SHP77 treated with DMSO at 0.1 percent for 48 hours (cell line): ENCODE results near the gene THSD4.

Experiments used
- DNase-seq: peaks from one replicate; lab custom pipeline; 2025; lab: John Stamatoyannopoulos, UW

Gene THSD4

DNA sequence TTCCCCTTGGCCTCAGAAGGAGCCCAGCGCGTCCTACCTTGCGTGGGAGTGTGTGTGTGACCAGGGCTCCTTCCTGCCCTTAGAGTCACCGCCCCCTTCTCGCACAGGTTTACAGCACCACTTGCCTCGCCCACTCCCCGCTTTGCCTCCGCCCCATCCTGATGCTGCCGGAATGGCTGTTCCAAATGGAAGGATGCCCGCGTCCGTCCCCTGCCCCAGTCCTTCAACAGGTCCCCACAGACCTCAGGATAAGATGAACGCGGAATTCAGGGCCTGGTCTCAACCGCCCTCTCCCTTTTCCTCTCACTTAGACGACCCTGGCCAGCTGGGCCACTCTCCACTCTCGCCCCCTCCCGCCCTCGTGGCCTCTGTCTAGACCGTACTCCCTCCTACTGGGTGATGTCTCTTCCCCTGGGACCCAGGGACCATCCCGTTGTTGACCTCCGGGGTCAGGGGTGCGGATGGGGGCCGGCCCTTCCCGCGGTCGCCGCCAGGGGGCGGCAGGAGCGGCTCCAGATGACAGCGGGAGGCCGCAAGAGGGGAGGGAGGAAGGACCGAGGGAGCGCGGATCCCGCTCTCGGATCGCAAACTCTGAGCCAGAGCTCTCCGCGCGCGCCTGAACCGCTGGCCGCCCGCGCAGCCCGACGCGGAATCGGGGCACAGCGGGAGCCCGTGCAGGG is at the start of gene THSD4:
Gene THSD4, plus strand, starts transcription at position 585 of the 680 bp plus-strand sequence.
- no peak for DNase-seq

- no peak for DNase-seq
Observed at GRCh38 chr15:71066983-71067382, 48.3 kb upstream of the THSD4 start.

DNA sequence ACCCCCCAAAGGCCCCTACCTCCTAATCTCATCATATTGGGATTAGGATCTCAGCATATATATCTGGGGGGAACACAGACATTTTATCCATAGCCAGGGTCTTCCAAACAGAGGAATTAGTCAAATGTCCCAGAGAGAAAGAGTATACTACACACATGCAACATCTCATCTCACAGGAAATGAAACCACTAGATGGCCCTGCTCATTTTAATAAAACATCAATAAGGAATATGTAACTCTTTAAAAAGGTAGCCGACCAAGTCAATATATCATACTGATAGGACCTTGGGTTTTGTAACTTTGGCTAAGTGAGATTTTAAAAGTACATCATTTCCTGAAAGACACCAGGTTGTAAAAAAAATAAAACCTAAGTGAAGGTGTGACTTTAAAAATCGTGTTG is 45.6 kb upstream of the THSD4 start:
- DNase-seq: no peak

DNA sequence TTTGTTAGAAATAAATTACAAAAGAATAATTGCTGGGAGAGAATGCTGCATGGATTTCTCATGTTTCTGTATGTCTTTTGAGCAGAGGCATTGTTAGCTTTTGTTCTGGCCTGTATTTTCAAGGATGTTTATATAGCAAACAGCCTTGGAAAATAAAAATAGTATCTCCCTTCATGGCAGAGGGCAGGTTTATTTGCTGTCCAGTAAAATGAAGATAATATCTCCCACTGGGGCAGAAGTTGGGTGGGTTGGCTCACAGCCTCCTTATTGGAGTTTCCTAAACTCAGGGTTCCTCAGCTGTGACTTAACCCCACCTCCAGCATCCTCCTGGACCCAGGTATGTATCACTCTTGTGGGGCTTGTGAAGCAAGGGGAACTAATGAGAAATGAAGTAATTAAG is 43.7 kb upstream of the THSD4 start:
- no peak for DNase-seq

- DNase-seq: no peak
Observed at GRCh38 chr15:71072423-71072822, 42.8 kb upstream of the THSD4 start.

DNA sequence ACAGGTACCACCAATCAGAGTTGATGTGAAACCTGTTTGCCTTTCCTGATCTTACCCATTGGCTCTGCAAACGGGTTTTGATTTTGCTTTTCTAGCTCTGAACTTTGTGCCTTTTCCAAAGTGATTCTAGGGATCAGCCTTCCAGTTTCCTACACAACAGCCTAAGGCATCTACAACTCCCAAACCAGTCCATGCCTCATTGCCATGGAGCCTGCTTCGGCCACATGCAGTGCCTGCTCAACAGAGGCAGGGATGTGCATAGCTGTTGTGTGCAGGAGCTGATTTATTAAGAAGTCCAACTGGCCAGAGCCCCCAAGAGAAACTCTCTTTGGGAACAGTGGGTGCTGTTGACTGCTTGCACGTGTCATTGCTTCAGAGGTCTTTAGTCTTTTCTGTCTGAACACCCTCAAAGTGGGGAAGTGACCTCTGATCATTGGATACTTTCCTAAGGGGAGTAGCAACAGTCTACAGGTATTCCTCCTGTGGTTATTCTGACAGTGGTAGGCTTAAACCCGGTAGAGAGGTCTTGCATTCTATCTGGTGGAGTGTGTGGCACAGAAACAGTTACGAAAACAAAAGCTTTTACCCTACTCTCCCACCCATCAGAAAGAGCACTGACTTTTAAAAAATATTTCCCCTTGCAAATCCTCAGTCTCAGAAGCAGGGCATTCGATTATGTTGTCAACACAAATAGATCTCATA is 36.6 kb upstream of the THSD4 start:
- no peak for DNase-seq

GRCh38 chr15:71079208-71080044 is 35.8 kb upstream of the THSD4 start:
- no peak for DNase-seq

DNA sequence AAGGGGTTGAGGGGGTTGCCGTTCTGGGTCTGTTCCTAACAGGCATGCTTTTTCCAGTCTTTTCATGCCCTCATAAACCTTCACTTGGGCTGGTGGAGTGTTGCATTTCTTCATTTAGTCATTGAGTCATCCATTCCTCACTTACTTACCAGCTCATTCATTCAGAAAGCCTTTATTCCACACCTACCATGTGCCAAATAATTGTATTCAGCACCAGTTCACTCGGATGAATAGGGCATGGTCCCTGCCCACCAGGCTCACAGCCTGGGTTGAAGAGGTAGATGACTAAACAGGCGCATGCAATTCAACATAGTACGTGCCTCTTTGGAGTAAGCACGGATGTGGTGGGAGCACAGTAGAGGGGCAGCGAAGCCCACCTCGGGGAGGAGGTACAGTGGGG is 35.1 kb upstream of the THSD4 start:
- no peak for DNase-seq

- no peak for DNase-seq
Observed at GRCh38 chr15:71080705-71081104, 34.6 kb upstream of the THSD4 start.

GRCh38 chr15:71082803-71083202 is 32.5 kb upstream of the THSD4 start:
- no peak for DNase-seq

DNA sequence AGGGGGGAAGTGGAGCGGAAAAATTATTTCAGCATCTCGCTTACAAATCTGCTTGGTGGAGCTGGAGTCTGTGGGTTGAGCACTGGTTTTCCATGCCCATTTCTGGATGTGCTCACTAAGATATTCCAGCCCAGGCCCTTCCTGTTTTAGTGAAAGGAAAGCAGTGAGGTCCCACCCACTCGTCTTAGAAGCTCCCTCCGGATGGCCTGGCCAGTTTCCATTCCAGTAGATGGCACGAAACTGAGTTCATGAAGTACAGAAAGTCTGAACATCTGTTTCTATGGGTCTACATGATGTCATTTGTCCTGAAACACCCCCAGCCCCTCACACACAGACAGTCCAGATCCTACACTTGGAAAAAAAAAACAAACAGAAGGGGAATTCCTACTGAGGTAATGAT is 31.9 kb upstream of the THSD4 start:
- no peak for DNase-seq

DNA sequence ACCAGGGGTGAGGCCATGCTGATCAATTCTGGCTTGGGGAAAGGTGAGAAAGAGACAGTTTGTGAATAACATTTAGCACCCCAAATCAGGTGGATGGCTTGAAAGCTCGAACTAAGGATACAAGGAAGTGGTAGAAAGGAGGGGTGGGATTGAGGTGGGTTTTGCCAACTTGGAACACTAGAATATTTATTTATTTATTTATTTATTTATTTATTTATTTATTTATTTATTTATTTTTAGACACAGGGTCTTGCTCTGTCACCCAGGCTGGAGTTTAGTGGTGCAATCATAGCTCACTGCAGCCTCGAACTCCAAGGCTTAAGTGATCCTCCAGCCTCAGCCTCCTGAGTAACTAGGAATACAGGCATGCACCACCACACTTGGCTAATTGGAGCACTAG is 31.0 kb upstream of the THSD4 start:
- no peak for DNase-seq

DNA sequence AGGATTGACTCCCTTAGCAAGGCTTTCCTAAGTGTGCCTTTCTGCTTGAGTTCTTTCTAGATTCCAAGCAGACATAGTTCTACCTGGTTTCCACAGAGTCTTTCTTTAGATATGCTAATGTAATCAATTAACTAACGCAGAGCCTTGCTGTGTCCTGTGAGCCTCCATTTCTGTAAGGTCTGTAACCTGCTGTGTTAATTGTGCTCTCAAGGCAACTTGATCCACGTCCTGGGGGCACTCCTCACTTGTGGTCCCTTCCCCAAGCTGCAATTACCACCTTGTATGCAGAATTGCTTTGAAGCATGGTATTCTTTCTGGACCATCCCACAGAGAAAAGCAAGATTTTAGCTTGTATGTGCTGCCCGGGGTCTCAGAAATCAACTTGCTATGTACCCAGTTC is 29.5 kb upstream of the THSD4 start:
- no peak for DNase-seq

DNA sequence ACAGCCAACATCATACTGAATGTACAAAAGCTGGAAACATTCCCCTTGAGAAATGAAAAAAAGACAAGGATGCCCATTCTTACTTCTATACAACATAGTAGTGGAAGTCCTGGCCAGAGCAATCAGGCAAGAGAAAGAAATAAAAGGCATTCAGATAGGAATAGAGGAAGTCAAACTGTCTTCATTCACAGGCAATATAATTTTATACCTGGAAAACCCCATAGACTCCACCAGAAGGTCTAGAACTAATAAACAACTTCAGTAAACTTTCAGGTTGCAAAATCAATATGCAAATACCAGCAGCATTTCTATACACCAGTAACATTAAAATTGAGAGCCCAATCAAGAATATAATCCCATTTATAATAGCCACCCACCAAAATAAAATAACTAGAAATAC is 27.1 kb upstream of the THSD4 start:
- no peak for DNase-seq

- DNase-seq: no peak
Observed at GRCh38 chr15:71088683-71089082, 26.6 kb upstream of the THSD4 start.

GRCh38 chr15:71089801-71090200 is 25.5 kb upstream of the THSD4 start:
- no peak for DNase-seq

- DNase-seq: no peak
Observed at GRCh38 chr15:71091601-71092000, 23.7 kb upstream of the THSD4 start.

- no peak for DNase-seq
Observed at GRCh38 chr15:71092056-71092600, 23.1 kb upstream of the THSD4 start.

- DNase-seq: no peak
Observed at GRCh38 chr15:71093054-71094024, 21.9 kb upstream of the THSD4 start.

GRCh38 chr15:71094137-71094536 is 21.1 kb upstream of the THSD4 start:
- DNase-seq: no peak

DNA sequence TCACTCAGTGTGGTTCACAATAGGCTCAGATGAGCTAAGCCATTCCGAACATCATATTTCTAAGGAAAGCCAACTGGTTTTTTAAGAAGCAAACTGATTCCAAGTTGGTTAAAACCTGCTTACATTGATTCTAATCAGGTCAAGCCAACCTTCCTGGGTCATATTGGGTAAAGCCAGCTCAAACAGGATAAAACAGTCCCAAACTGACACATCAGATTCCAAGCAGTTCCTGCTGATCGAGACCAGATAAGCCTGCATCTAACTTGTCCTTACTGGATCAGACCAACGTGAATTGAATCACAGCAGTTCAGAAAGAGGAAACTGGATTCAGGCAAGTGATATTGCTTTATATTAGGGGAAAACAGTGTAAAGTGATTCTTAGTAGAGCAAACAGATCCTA is 18.6 kb upstream of the THSD4 start:
- DNase-seq: no peak

- no peak for DNase-seq
Observed at GRCh38 chr15:71097890-71098289, 17.4 kb upstream of the THSD4 start.
